Subcutaneous adipose tissue (tissue), 4 donors: Measurements from ENCODE around the gene ADAMTSL4. TPM values are rescaled to one million over a fixed set of nuclear protein-coding genes. Genes with fewer than 3 reads are reported as not detected.

Experiments
- CTCF ChIP-seq: fragments of 450-650 bp; IDR thresholded peaks from one replicate; pipeline ENCODE4 v1.5.1; 2016; ENCODE audit warnings: low read depth, mild to moderate bottlenecking, control low read depth, antibody characterized with exemption, moderate library complexity
- total RNA-seq, 4 donors: library from RNA; depleted of rRNA; stranded (reverse); fragments of >200 nt; gene quantifications; one replicate each; pipeline ENCODE4 v1.1.0, GENCODE V29; 2016

ADAMTSL4 gene
- total RNA-seq, 4 donors from 2014 or later: 36.3 to 53.9 (median 49.1) TPM

GRCh38 chr1:150552128-150552910 is 3.1 kb downstream of the ADAMTSL4 start:
- TF ChIP-seq CTCF: no peak

- no peak for TF ChIP-seq CTCF
Measured at GRCh38 chr1:150552911-150553289, 3.7 kb downstream of the ADAMTSL4 start.

GRCh38 chr1:150553392-150554085 is 4.3 kb downstream of the ADAMTSL4 start:
- no peak for TF ChIP-seq CTCF

- TF ChIP-seq CTCF: no peak
Measured at GRCh38 chr1:150554086-150554452, 4.9 kb downstream of the ADAMTSL4 start.

- no peak for TF ChIP-seq CTCF
Measured at GRCh38 chr1:150555198-150555970, 6.2 kb downstream of the ADAMTSL4 start.

- TF ChIP-seq CTCF: no peak
Measured at GRCh38 chr1:150555971-150556865, 7.0 kb downstream of the ADAMTSL4 start.
